ENCODE data around the gene PRCC.

DNA sequence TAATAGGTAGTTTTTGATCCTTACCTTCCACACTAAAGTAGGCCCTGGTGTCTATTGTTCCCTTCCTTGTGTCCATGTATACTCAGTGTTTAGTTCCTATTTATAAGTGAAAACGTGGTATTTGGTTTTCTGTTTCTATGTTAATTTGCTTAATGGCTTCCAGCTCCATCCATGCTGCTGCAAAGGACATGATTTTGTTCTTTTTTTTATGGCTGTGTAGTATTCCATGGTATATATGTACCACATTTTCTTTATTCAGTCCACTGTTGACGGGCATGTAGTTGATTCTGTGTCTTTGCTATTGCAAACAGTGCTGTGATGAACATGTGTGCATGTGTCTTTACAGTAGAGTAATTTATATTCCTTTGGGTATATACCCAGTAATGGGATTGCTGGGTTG is 20.8 kb downstream of the PRCC start:
- TF ChIP-seq, protein P1, sequence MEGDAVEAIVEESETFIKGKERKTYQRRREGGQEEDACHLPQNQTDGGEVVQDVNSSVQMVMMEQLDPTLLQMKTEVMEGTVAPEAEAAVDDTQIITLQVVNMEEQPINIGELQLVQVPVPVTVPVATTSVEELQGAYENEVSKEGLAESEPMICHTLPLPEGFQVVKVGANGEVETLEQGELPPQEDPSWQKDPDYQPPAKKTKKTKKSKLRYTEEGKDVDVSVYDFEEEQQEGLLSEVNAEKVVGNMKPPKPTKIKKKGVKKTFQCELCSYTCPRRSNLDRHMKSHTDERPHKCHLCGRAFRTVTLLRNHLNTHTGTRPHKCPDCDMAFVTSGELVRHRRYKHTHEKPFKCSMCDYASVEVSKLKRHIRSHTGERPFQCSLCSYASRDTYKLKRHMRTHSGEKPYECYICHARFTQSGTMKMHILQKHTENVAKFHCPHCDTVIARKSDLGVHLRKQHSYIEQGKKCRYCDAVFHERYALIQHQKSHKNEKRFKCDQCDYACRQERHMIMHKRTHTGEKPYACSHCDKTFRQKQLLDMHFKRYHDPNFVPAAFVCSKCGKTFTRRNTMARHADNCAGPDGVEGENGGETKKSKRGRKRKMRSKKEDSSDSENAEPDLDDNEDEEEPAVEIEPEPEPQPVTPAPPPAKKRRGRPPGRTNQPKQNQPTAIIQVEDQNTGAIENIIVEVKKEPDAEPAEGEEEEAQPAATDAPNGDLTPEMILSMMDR (IDR thresholded peaks at IDR 0.05) = no peak
- no peak for TF ChIP-seq POLR2A (IDR thresholded peaks at IDR 0.05)
